Cortex of kidney (tissue), 1 donor: Measurements from ENCODE around the gene MUC6.

ENCODE experiments used
- DNase-seq: peaks from one replicate; lab custom pipeline; 2025; lab: John Stamatoyannopoulos, UW

Gene MUC6

DNA sequence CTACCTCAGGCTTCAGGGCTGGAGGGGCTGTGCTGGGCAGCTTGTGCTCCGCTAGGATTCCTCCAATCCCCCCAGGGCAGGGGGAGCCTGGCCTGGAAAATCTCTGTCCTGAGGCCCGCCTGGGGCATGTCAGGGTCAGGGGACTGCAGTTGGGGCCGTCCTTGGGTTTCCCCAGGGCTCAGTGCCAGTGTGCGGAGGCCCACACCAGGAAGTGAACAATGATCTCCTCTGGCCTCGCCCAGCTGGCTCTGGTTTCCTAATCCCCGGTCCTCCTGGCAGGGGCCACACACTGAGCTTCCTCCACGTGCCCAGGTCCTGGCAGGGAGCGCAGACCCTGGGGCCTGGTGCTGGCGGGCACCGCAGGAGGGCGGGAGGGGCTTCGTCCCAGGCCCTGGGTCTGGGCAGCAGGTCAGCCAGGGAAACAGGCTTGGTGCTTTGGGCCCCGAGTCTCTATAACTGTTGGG lies 36.8 kb upstream of the MUC6 start:
- no peak for DNase-seq

DNA sequence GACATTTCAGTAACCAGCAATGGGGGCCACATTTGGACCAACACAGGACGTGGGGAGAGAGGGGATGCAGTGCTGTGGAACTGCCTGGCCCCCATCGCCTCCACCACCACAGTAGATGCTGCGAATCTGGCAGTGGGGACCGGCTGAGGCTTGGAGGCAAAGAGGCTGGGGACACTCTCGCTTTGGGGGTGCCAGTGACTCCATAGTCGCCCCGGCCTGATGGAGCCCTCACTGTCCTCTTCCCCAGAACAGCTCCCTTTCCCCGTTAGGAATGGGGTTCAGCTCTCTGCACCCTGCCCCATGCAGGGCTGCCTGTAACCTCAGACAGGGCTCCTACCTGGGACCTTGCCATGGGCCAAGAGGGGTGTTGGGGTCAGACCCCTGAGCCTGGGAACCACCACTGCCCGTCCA lies 36.3 kb upstream of the MUC6 start:
- no peak for DNase-seq

DNA sequence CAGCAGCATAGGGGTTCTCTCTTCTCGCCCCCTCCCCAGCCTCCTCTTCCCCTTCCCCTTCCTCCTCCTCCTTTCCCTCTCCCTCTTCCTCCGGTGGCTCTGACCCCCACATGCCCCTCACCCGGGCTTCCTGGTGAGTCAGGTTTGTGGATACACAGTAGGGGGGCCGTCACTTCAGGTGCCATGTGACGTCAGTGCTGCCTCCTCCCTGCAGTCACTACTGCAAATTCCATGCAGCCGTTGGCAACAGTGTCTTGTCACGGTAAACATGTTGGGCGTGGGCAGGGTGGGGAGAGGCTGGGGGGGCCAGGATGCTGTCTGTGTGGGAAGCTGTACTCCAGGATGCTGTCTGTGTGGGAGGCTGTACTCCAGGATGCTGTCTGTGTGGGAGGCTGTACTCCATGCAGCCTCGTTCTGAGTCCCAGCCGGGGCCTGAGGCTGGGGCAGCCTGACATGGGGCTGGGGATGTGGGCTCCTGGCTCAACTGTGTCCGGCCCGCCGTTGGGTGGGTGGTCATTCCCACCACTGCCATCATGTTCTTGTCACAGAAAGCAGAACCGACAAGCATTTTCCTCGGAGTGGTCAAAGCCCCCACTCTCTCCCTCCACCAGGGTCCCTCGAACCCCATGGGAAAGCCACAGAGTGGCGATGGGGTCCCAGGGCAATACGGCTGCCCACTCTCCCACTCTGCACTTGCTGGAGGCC lies 35.8 kb upstream of the MUC6 start:
- DNase-seq: no peak

DNA sequence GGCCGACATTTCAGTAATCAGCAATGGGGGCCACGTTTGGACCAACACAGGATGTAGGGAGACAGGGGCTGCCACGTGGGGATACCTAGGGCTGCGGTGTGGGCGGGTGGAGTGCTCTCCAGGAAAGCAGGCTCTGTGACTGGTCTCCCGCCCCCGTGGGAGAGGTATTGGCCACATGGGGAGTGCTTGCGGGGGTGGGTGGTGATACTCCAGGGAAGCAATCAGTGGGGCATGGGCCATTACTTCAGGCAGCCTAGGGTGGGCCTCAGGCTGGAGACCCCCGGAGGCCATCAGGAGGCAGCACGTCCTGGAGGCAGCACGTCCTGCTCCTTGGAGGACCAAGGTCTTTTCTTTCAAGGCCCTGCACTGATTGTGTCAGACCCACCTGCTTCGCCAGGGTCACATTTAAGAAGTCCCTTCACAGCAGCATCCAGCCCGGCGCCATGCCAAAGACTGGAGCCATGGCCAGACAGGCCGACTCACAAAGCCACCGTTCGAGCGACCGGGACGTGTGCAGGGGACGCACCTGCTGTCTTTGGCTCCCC lies 35.1 kb upstream of the MUC6 start:
- DNase-seq: no peak

DNA sequence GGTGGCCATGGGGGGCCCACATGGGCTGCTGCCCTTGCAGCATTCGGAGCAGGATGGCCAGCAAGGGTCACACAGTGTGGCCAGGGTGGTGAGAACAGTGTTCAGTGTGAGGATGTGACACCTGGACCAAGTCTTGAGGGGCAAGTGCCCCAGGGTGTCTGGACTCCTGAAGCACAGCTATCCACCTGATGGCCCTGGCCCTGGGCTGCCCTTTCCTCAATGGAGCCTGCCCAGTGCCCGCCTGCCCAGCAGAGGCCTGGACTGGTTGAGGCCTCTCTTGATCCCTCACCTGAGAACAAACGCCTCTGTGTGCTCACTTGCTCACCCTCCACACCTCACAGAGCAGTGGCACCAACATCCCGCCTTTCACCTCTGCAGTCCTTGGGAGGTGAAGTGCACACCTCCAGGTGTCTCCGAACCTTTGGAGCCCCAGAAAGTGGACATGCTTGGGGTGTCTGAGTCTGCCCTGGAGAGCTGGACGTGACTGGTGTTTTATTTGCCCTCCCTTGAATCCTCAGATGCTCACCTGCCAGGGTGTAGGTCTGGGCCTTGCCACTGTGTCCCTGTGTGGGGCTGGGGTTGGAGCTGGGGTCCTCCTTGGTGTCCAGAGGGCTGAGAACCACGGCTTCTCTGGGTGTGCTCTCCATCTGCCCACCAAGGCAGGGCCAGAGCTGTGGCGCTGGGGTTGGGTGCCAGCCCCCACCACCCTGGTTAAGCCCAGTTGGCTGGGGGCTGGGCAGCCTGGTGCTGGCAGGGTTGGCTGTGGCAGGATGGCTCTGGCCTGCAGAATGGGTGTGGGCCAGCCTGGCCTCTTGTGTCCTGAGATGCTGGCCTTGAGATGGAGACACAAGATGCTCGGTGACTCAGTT lies 34.3 kb upstream of the MUC6 start:
- DNase-seq: no peak

DNA sequence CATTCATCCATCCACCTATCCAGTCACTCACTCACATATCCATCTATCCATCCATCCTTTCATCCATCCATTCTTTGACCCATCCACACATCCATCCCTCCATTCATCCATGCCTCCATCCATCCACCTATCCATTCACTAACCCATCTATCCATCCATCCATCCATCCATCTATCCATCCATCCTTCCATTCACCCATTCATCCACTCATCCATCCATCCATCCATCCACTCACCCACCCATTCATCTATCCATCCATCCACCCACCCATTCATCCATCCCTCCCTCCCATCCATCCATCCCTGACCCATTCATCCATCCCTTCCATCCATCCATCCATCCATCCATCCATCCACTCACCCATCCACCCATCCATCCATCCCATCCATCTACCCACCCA lies 33.2 kb upstream of the MUC6 start:
- no peak for DNase-seq

DNA sequence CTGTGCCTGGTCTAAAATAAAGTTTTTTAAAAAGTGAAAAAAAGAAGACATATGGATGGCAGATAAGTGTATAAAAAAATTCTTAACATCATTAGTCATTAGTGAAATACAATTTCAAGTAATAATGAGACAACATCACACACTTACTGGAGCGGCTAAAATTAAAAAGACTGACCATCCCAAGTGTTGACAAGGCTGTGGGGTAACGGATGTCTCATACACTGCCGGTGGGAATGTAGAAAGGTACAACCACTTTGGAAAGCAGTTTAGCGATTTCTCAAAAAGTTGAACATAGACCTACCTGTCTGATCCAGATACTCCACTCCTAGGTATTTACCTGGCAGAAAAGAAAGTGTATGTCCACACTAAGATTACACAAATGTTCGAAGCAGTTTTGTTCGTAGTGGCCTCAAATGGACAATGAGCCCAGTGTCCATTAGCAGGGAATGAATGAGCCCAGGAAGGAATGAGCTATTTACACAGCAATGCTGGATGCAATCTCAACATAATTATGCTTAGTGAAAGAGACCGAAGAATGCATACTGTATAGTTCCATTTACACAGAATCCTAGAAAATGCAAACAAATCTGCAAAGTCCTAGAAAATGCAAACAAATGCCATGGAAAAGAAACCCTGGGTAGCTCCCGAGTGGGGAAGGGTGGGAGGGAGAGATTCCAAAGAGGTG lies 31.4 kb upstream of the MUC6 start:
- no peak for DNase-seq

DNA sequence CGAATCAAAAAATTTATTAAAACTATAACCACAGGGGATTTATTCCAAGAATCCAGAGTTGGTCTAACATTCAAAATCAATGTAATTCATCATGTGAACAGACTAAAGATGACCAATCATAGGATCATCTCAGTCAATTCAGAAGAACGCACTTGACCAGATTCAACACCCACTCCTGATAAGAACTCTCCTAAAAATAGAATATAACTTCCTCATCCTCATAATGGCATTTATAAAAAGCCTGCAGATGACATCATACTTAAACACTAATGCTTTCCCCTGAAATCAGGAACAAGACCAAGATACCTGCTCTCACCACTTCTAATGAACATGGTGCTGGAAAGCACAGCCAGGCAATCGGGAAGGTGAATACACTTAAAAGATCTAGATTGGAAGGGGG lies 27.6 kb upstream of the MUC6 start:
- no peak for DNase-seq

DNA sequence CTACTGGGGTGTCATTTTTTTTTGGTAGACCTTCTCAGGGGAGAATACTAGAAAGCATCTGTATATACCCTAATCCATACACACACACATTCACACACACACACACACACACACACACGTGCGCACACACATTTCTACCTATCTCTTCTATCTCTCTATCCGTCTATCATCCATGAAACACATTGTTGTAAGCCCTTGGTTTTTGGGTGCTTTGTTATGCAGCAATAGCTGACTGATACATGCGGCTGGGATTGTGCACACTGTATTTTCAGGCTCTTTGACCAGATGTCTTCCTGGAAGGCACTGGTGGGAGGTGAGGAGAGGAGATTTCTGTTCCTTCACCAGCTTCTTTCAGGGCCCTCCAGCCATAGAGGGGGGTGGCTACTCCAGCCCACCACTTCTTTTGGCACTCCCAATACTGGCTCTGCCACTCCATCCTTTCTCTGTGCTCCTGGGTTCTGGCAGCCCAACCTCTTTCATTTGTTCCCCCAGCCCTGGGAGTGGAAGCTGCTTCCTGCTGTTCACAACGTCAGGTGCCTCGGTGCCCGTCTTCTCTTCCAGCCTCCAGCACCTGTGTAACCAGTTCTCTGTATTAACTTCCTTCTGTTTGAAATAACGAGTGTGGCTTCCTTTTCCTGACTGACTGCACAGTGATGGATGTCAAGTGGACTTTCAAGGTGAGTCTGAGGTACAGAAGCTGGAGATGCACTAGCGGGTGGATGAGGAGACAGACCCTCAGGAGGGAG lies 25.7 kb upstream of the MUC6 start:
- no peak for DNase-seq

DNA sequence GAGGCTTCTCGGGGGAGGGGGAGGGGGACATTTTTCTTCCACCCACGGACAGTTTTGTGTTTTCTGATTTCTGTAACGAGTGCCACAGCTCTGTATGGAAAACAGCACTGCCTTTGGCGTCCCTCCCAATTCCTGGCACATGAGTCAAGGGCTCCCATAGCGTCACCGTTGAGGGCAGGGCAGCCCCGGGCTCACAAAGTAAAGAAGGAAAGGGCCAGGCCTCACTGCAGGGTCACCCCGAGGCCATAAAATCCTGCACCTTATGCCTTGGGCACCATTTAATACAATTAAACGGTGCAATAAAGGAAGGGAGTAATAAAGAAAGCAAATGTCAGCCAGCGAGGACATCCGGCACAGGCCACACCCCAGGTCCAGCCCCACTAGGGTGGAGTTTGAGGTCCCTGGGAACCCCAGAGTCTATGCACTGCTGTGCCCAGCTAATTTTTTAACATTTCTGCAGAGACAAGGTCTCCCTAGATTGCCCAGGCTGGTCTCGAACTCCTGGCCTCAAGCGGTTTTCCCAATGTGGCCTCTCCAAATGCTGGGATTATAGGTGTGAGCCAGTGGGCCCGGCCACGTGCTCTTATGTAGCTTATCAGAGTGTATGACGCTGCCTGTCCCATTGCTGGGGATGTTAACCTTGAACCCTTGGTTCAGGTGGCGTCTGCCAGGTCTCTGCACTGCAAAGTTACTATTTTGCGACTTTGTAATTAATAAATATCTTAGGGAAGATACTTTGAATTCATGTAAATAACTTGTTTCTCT lies 24.5 kb upstream of the MUC6 start:
- no peak for DNase-seq

DNA sequence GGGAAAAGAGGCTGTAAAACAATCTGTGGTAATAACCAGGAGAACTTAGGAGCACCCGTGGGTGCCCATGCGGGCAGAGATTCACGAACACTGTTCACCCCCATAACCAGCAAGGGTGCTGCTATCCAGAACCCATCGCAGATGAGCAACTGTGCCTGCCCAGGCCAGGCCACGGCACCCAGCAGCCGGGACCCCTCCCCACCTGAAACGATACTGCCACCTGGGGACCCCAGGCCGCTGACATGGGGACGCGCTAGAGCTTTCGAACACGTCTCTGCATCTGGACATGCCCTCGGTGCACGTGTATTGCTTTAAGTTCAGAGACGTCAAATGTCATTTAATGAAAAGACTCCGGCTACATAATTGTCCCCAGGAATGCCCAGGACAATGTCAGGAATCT lies 23.9 kb upstream of the MUC6 start:
- DNase-seq: no peak

DNA sequence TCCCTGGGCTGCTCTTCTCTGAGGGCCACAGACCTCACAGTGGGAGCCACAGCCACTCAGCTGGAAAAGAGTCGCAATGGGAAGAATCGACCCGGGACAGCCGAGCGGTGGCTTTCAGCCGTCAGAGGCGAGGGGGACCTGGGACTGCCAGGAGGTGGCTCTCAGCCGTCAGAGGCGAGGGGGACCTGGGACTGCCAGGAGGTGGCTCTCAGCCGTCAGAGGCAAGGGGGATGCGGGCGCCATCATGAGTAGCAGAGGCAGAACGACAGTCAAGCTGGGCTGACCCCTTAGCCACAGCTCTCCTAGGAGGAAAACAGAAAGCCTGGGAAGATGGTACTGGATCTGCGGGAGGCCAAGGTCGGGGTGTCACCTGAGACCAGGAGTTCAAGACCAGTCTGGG lies 23.2 kb upstream of the MUC6 start:
- DNase-seq: no peak

DNA sequence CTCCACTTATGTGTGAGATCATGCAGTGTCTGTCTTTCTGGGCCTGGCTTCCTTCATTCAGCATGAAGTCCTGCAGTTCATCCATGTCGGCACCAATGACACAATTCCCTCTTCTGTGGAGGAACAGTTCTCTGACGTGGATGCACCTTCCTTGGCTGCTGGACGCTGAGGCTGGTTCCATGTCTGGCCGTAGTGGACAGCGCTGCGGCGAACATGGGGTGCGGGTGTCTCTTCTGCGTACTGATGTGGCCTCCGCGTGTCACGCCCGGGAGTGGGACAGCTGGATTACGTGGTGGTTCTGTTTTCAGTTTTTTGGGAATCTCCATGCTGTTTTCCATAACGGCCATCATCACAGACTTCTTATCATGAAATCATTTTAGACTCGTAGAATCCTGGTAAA lies 21.3 kb upstream of the MUC6 start:
- DNase-seq: no peak

DNA sequence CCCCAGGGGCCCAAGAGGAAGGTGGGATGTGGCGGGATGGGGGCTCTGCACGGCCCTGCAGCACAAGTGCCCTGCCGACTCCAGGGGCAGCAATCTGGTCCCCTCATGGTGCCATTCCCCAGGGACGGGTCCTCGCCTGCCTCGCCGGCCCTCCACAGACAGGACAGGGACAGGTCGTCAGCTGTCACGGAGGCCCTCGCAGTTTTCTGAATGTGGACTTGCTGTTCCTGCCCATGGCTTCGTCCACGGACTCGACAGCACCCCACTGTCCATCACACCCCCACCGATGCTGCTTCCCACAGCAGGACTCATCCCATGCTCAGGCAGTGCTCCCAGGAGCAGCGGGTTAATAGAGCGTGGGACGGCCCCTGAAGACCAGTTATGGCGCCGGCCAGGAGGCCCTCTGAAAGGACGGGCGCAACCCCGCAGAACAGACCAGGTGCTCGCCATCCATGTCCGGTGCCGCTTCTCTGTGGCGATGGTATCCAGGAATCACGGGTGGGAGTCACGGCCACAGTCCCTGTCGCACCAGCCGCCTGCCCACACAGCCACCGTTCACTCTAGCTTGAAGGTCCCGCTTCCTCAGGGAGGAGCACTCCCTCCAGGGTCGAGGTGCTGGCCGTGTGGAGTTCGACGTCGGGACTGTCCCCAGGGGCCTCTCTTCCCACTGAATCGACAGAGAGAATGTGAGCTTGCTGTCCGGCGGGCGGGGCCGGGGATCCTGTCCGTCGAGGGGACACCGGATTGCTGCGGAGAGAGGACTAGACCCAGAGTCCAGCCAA lies 19.7 kb upstream of the MUC6 start:
- no peak for DNase-seq

DNA sequence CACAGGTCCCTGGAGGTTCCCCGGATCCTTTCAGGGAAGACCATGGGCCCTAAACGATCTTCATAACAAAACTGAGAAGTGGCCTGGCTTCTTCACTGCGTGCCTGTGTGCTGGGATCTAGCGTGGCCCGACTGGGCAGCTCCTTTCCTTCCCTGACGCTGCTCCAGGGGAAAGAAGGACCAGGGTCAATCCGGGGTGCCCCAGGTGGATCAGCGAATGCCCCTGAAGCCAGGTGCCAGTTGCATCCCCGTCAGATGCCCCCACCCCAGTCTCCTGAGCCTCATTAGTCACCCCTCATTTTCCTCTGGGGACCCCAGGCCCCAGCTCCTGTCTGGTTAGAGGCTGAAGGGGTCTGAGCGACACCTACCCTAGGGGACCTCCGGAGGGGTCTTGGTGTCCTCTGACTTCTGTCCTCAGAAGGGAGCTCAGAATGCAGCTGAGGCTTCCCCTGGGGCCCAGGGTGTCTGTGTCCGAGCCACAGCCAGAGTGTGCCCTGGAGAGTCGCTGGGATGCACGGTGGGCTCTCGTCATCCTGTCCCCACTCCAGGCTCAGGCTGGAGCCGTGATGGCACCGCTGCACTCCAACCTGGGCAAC lies 18.7 kb upstream of the MUC6 start:
- DNase-seq: no peak

DNA sequence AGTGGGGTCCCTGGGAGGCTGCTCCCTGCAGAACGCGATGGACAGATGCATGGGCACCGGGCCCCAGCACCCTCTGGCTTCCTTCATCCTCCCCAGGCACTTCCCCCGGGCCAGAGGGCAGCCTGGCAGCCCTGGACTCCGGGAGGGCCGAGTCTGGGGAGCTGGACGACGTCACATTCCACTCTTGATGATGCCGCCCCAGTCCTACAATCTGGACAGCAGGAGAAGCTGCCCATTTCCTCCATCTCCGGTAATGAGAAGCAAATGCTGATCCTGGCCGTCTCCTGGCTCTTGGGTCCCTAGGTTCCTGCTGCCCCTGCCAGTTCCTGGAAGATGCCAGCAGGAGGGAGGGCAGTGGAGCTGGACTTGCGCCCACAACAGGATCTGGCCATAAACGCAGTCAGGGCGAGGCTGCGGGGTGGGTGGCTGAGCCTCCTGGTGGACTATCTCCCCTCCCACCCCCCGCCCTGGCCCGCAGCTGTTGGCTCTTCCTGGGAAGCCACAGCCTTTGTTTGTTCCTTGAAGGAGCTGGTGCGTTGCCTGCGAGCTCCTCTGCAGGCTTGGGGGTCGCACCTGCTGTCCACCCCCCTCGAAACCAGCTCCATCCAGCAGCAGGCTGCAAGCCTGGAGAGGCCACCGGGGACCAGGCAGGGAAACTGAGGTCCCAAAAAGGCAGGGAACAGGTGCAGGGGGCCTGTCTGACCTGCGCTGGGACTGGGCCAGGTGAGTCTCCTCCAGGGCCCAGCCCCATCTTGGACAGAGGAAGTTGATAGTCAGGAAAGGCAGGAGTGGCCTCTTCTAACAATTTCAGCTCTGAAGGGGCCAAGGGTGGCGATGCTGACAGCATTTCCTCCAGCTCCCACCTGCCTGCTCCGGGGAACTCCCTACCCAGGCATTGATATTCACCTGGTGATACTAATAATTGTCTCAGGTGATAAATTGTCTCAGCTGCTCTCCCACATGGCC lies 17.9 kb upstream of the MUC6 start:
- no peak for DNase-seq

DNA sequence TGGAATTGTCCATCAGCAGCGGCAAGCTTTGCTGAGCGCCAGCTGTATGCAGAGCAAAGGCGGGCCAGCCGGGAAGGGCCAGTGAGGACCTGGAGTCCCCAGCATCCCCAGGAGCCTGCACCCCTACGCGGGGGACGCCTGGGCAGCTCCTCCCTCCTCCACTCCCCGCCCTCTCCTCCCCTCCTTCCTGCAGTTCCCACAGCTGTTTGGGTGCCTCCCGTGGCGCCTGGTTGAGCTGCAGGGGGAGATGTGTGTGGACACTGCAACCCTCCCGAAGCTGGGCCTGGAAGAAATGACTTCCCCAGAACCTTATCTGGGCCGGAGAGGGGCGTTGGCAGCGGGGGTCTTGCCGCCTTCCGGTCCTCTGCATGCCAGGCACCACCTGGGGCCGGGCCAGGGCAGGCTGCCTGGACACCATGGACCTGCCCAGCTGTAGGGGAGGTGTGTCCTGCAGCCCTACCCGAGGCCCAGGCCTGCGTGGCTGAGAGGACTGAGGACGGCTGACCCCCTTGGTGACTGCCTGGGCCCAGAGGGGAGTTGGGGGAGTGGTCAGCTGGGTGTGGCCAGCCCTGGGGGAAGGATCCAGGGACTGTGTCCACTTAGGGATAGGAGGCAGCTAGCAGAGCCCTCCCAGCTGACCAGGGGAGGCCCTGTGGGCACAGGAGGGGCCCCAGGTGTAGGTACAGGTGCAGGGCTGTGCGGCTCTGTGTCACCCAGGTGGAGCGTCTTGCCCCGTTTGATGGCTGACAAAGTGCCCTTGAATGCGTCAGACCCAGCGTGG lies 16.8 kb upstream of the MUC6 start:
- DNase-seq: no peak
